Uterus (tissue), 2 donors: ENCODE results near the gene APOBEC3G.
"Not testable (repeated sequence)": the region's sequence is repeated elsewhere in the genome, so short reads cannot be mapped to it uniquely, and the experiment has no call there.

Source experiments
- CTCF ChIP-seq, 4 experiments: fragments of 200-600 bp in 2 of 4; fragments of 450-650 bp in 2 of 4; sonication (generic) in 2 of 4; IDR thresholded peaks; one replicate each; pipeline ENCODE4 v1.5.1; 2016 to 2019; ENCODE audit warnings: antibody characterized with exemption in 4 of 4, mild to moderate bottlenecking in 2 of 4, moderate library complexity in 1 of 4
- POLR2A ChIP-seq, 2 donors: fragments of 450-650 bp; IDR thresholded peaks; one replicate each; pipeline ENCODE4 v1.6.1; 2016; ENCODE audit warnings: antibody characterized with exemption in 2 of 2, mild to moderate bottlenecking in 1 of 2, moderate library complexity in 1 of 2

DNA sequence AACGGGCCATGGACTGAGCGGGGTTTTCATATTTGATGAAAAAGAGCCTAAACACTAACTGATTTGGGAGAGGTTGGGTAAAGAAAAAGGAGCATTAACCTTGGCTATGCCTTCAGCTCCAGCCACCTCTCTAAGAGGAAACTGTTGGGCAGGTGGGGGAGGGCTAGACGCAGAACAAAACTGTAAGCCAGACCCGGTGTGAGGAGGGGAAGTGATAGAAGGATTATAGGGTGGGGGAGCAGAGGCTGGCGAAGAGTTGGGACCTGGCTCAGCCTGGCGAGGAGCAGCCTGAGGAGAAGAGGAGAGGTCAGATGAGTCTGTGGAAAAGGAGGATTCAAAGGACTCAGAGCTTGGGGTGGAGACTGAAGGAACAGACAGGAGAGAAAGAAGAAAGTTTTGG lies 15.8 kb upstream of the APOBEC3G start:
- not testable (repeated sequence) for TF ChIP-seq CTCF, POLR2A (IDR thresholded peaks at IDR 0.05)
